ENCODE results near the gene STAB1.

STAB1 gene

GRCh38 chr3:52458031-52458760 is 36.9 kb upstream of the STAB1 start:
- DNase-seq: no peak

- no peak for DNase-seq
These were observed 36.2 kb upstream of the STAB1 start for GRCh38 chr3:52458770-52459545.

- no peak for DNase-seq
These were observed 33.3 kb upstream of the STAB1 start for GRCh38 chr3:52461874-52462273.

GRCh38 chr3:52463416-52463815 is 31.7 kb upstream of the STAB1 start:
- DNase-seq: no peak

- no peak for DNase-seq
These were observed 26.8 kb upstream of the STAB1 start for GRCh38 chr3:52468336-52468735.

- no peak for DNase-seq
These were observed 26.1 kb upstream of the STAB1 start for GRCh38 chr3:52469001-52469400.

- DNase-seq: no peak
These were observed 24.2 kb upstream of the STAB1 start for GRCh38 chr3:52470920-52471319.

GRCh38 chr3:52471371-52472238 is 23.5 kb upstream of the STAB1 start:
- DNase-seq: no peak

GRCh38 chr3:52472239-52473000 is 22.7 kb upstream of the STAB1 start:
- no peak for DNase-seq

- DNase-seq: no peak
These were observed 22.1 kb upstream of the STAB1 start for GRCh38 chr3:52473026-52473425.

GRCh38 chr3:52477076-52477795 is 17.9 kb upstream of the STAB1 start:
- no peak for DNase-seq

- no peak for DNase-seq
These were observed 17.4 kb upstream of the STAB1 start for GRCh38 chr3:52477796-52478095.

- DNase-seq: no peak
These were observed 15.9 kb upstream of the STAB1 start for GRCh38 chr3:52479037-52479876.

GRCh38 chr3:52479877-52480575 is 15.1 kb upstream of the STAB1 start:
- DNase-seq: no peak

GRCh38 chr3:52480768-52481715 is 14.1 kb upstream of the STAB1 start:
- DNase-seq: no peak

- peak; percentile 88 for DNase-seq
These were observed 13.2 kb upstream of the STAB1 start for GRCh38 chr3:52481819-52482521.

GRCh38 chr3:52483081-52483480 is 12.1 kb upstream of the STAB1 start:
- DNase-seq: no peak

- DNase-seq: no peak
These were observed 11.4 kb upstream of the STAB1 start for GRCh38 chr3:52483577-52484381.
